HG03342 (cell line): ENCODE data around the gene WDFY4.
A peak's percentile ranks its signal among the peaks of the same experiment; 100 is the strongest.

Experiments used
- ATAC-seq: cut with Tn5 transposase; IDR thresholded peaks from one replicate; pipeline ENCODE4 v1.9.1; 2021; ENCODE audit warnings: mild to moderate bottlenecking, moderate library complexity; ENCODE audit not compliant: unreplicated experiment

Gene WDFY4

GRCh38 chr10:48788554-48788953 is 103.9 kb downstream of the WDFY4 start:
- ATAC-seq = no peak

- no peak for ATAC-seq
Observed at GRCh38 chr10:48789486-48790456, 105.1 kb downstream of the WDFY4 start.

- no peak for ATAC-seq
Observed at GRCh38 chr10:48790457-48791044, 105.9 kb downstream of the WDFY4 start.

GRCh38 chr10:48791267-48791928 is 106.7 kb downstream of the WDFY4 start:
- ATAC-seq = no peak

- no peak for ATAC-seq
Observed at GRCh38 chr10:48792121-48792520, 107.4 kb downstream of the WDFY4 start.

GRCh38 chr10:48792687-48793096 is 108.0 kb downstream of the WDFY4 start:
- ATAC-seq = no peak

GRCh38 chr10:48794074-48794473 is 109.4 kb downstream of the WDFY4 start:
- ATAC-seq = no peak

GRCh38 chr10:48796713-48797245 is 112.1 kb downstream of the WDFY4 start:
- no peak for ATAC-seq

GRCh38 chr10:48797830-48798229 is 113.2 kb downstream of the WDFY4 start:
- no peak for ATAC-seq

- ATAC-seq = no peak
Observed at GRCh38 chr10:48798481-48799254, 114.0 kb downstream of the WDFY4 start.

GRCh38 chr10:48799341-48800006 is 114.8 kb downstream of the WDFY4 start:
- no peak for ATAC-seq

- ATAC-seq = no peak
Observed at GRCh38 chr10:48800007-48800675, 115.5 kb downstream of the WDFY4 start.

GRCh38 chr10:48801001-48801421 is 116.3 kb downstream of the WDFY4 start:
- ATAC-seq = no peak

- ATAC-seq = peak; percentile 87
Observed at GRCh38 chr10:48802611-48803071, 118.0 kb downstream of the WDFY4 start.

- no peak for ATAC-seq
Observed at GRCh38 chr10:48803801-48804584, 119.3 kb downstream of the WDFY4 start.

- no peak for ATAC-seq
Observed at GRCh38 chr10:48804740-48805182, 120.1 kb downstream of the WDFY4 start.

GRCh38 chr10:48805411-48805810 is 120.7 kb downstream of the WDFY4 start:
- ATAC-seq = no peak

- no peak for ATAC-seq
Observed at GRCh38 chr10:48805848-48806247, 121.2 kb downstream of the WDFY4 start.
